Neutrophil (primary cell): ENCODE results near the gene PDE1A.

Experiments used
- H3K27ac ChIP-seq: fragments of 200-600 bp; sonication (generic); 2 replicates; pipeline ENCODE4 v1.5.1; 2016; ENCODE audit warnings: mild to moderate bottlenecking, moderate library complexity
- H3K27me3 ChIP-seq: fragments of 200-600 bp; sonication (generic); 2 replicates; pipeline ENCODE4 v1.6.0; 2016; ENCODE audit warnings: mild to moderate bottlenecking
- H3K36me3 ChIP-seq: fragments of 200-600 bp; sonication (generic); 2 replicates; pipeline ENCODE4 v1.5.1; 2017
- H3K4me1 ChIP-seq, 2 experiments: fragments of 200-600 bp in 1 of 2; sonication (generic) in 1 of 2; 1 replicate in 1 of 2; 2 replicates in 1 of 2; pipeline versions ENCODE4 v1.5.1 to v1.6.1; 2013 to 2016; ENCODE audit warnings: low read depth in 1 of 2, low read length in 1 of 2, mild to moderate bottlenecking in 1 of 2, moderate library complexity in 1 of 2; ENCODE audit not compliant: control insufficient read depth in 1 of 2, insufficient read depth in 1 of 2
- H3K4me3 ChIP-seq, 2 experiments: fragments of 200-600 bp in 1 of 2; sonication (generic) in 1 of 2; 1 replicate in 1 of 2; 2 replicates in 1 of 2; pipeline ENCODE4 v1.5.1; 2013 to 2016; ENCODE audit warnings: low read depth in 1 of 2, low read length in 1 of 2, mild to moderate bottlenecking in 1 of 2, moderate library complexity in 1 of 2
- H3K9me3 ChIP-seq: fragments of 200-600 bp; sonication (generic); 2 replicates; pipeline ENCODE4 v1.5.1; 2016
- CTCF ChIP-seq: fragments of 200-600 bp; sonication (generic); IDR thresholded peaks from 2 replicates; pipeline ENCODE4 v1.5.1; 2016; ENCODE audit warnings: antibody characterized with exemption

The PDE1A gene

GRCh38 chr2:182359027-182359989 is 67.5 kb downstream of the PDE1A start:
- TF ChIP-seq CTCF, result no peak
- Histone ChIP-seq H3K27ac (no peak overlapping the region), H3K4me1 (no peaks in the 10 kb centered on the region), H3K4me3 (no peak overlapping the region), H3K9me3 (no peaks in the 10 kb centered on the region), H3K36me3 (no peaks in the 10 kb centered on the region), H3K27me3 (no peaks in the 10 kb centered on the region)

- H3K27ac ChIP-seq, result no peak overlapping the region
- H3K4me3 ChIP-seq, result no peak overlapping the region
- no peaks in the 10 kb centered on the region for H3K27me3 ChIP-seq
- H3K9me3 ChIP-seq, result no peaks in the 10 kb centered on the region
- H3K36me3 ChIP-seq, result no peaks in the 10 kb centered on the region
- no peaks in the 10 kb centered on the region for H3K4me1 ChIP-seq
- TF ChIP-seq CTCF, result no peak
Observed at GRCh38 chr2:182358601-182359000, 68.2 kb downstream of the PDE1A start.

- no peaks in the 10 kb centered on the region for H3K4me1 ChIP-seq
- no peak for TF ChIP-seq CTCF
- H3K27me3 ChIP-seq, result no peaks in the 10 kb centered on the region
- no peaks in the 10 kb centered on the region for H3K36me3 ChIP-seq
- no peak overlapping the region for H3K4me3 ChIP-seq
- H3K9me3 ChIP-seq, result no peaks in the 10 kb centered on the region
- no peak overlapping the region for H3K27ac ChIP-seq
Observed at GRCh38 chr2:182355815-182356214, 71.0 kb downstream of the PDE1A start.

GRCh38 chr2:182351427-182351826 is 75.4 kb downstream of the PDE1A start:
- TF ChIP-seq CTCF, result no peak
- H3K4me1 ChIP-seq, result no peaks in the 10 kb centered on the region
- H3K9me3 ChIP-seq, result no peaks in the 10 kb centered on the region
- H3K27ac ChIP-seq, result no peak overlapping the region
- H3K36me3 ChIP-seq, result no peaks in the 10 kb centered on the region
- no peak overlapping the region for H3K4me3 ChIP-seq
- H3K27me3 ChIP-seq, result no peaks in the 10 kb centered on the region

GRCh38 chr2:182349268-182349667 is 77.6 kb downstream of the PDE1A start:
- H3K4me3 ChIP-seq, result no peak overlapping the region
- TF ChIP-seq CTCF, result no peak

More at GRCh38 chr2:182349268-182349667, 77.6 kb downstream of the PDE1A start:
- no peaks in the 10 kb centered on the region for H3K4me1 ChIP-seq
- H3K36me3 ChIP-seq, result no peaks in the 10 kb centered on the region
- no peaks in the 10 kb centered on the region for H3K27me3 ChIP-seq
- no peaks in the 10 kb centered on the region for H3K9me3 ChIP-seq
- no peak overlapping the region for H3K27ac ChIP-seq
